ENCODE data around the gene TMEM263. TPM values are rescaled to one million over a fixed set of nuclear protein-coding genes. Genes with fewer than 3 reads are reported as not detected.

TMEM263 gene
- total and polyA plus RNA-seq, 10 donors = 9.6 to 38.1 (median 28.5) TPM

GRCh38 chr12:106914796-106915634 is 40.7 kb upstream of the TMEM263 start:
- Histone ChIP-seq H3K4me1 (peaks cover 0 to 47% (median 13%) of the 10 kb centered on the region in 6 donors), H3K27ac (no peak overlapping the region), H3K36me3 (no peaks in the 10 kb centered on the region), H3K4me3 (no peak overlapping the region), H3K9me3 (no peaks in the 10 kb centered on the region), H3K27me3 (replicated peaks in 1 of 7) (peaks cover 0 to 96% (median 31%) of the 10 kb centered on the region in 7 donors)
- WGBS, 5 donors = 57 to 71% (median 66%) methylated on average over 3 of the region's 3 CpGs
- TF ChIP-seq CTCF (IDR thresholded peaks at IDR 0.05 in 8 of 11, conservative IDR thresholded peaks at IDR 0.05 in 3 of 11) (no peak), POLR2AphosphoS5 (IDR thresholded peaks at IDR 0.05) (no peak), POLR2A (IDR thresholded peaks at IDR 0.05) (no peak)
- DNase-seq = no peak
- intact Hi-C loops (cut with DNase I; ENCODE audit: low total_unique reads) = no loop called here

- peaks cover 0 to 99% (median 31%) of the 10 kb centered on the region in 7 donors for H3K27me3 ChIP-seq (replicated peaks in 1 of 7)
- intact Hi-C loops (cut with DNase I; ENCODE audit: low total_unique reads) = no loop called here
These were observed 40.1 kb upstream of the TMEM263 start for GRCh38 chr12:106915635-106916026.

GRCh38 chr12:106917503-106917902 is 38.2 kb upstream of the TMEM263 start:
- 34 to 53% (median 44%) methylated on average over 7 of the region's 7 CpGs for WGBS, 5 donors
- Histone ChIP-seq H3K27ac (no peak overlapping the region), H3K4me1 (peaks cover 0 to 34% (median 5%) of the 10 kb centered on the region in 6 donors), H3K9me3 (no peaks in the 10 kb centered on the region), H3K4me3 (no peak overlapping the region), H3K36me3 (no peaks in the 10 kb centered on the region), H3K27me3 (replicated peaks in 1 of 7) (peaks cover 0 to 99% (median 14%) of the 10 kb centered on the region in 7 donors)
- TF ChIP-seq POLR2AphosphoS5 (IDR thresholded peaks at IDR 0.05) (peak in 1 of 3 donors; percentile 8), POLR2A (IDR thresholded peaks at IDR 0.05) (no peak), CTCF (IDR thresholded peaks at IDR 0.05 in 8 of 11, conservative IDR thresholded peaks at IDR 0.05 in 3 of 11) (no peak)
- intact Hi-C loops (cut with DNase I; ENCODE audit: low total_unique reads) = no loop called here
- no peak for DNase-seq

More at GRCh38 chr12:106915635-106916026, 40.1 kb upstream of the TMEM263 start:
- H3K36me3 ChIP-seq = no peaks in the 10 kb centered on the region
- H3K9me3 ChIP-seq = no peaks in the 10 kb centered on the region
- H3K4me1 ChIP-seq = peaks cover 0 to 41% (median 8%) of the 10 kb centered on the region in 6 donors
- 57 to 89% (median 78%) methylated on average over 5 of the region's 5 CpGs for WGBS, 5 donors
- DNase-seq = no peak
- H3K27ac ChIP-seq = no peak overlapping the region
- no peak overlapping the region for H3K4me3 ChIP-seq
- TF ChIP-seq POLR2A (IDR thresholded peaks at IDR 0.05) = no peak
- no peak for TF ChIP-seq CTCF (IDR thresholded peaks at IDR 0.05 in 8 of 11, conservative IDR thresholded peaks at IDR 0.05 in 3 of 11)
- TF ChIP-seq POLR2AphosphoS5 (IDR thresholded peaks at IDR 0.05) = no peak

- peaks cover 0 to 99% (median 5%) of the 10 kb centered on the region in 7 donors for H3K27me3 ChIP-seq (replicated peaks in 1 of 7)
- WGBS, 5 donors = 8 to 21% (median 12%) methylated on average over 3 of the region's 3 CpGs
- no peak overlapping the region for H3K4me3 ChIP-seq
- H3K4me1 ChIP-seq = peaks cover 0 to 34% (median 5%) of the 10 kb centered on the region in 6 donors
- peaks cover 0 to 7% (median 4%) of the 10 kb centered on the region in 8 donors for H3K9me3 ChIP-seq
- H3K36me3 ChIP-seq = no peaks in the 10 kb centered on the region
- no peak overlapping the region for H3K27ac ChIP-seq
- intact Hi-C loops (cut with DNase I; ENCODE audit: low total_unique reads) = no loop called here
- TF ChIP-seq POLR2A (IDR thresholded peaks at IDR 0.05) (no peak), POLR2AphosphoS5 (IDR thresholded peaks at IDR 0.05) (no peak), CTCF (IDR thresholded peaks at IDR 0.05 in 8 of 11, conservative IDR thresholded peaks at IDR 0.05 in 3 of 11) (peak in 4 of 11 experiments; percentile 13 to 29 (median 22))
- DNase-seq = no peak
These were observed 37.0 kb upstream of the TMEM263 start for GRCh38 chr12:106918746-106919145.

All from spleen (tissue), 11 donors.